Measurements from ENCODE around the gene SERPINE1. TPM values are rescaled to one million over a fixed set of nuclear protein-coding genes. Genes with fewer than 3 reads are reported as not detected.
A peak's percentile ranks its signal among the peaks of the same experiment; 100 is the strongest.

Gene SERPINE1
- total and polyA plus RNA-seq, 2 of the 13 experiments (the other 11 are each of a cell fraction or from before 2014, with no cell fraction given), result 21.2 to 1,576 TPM

DNA sequence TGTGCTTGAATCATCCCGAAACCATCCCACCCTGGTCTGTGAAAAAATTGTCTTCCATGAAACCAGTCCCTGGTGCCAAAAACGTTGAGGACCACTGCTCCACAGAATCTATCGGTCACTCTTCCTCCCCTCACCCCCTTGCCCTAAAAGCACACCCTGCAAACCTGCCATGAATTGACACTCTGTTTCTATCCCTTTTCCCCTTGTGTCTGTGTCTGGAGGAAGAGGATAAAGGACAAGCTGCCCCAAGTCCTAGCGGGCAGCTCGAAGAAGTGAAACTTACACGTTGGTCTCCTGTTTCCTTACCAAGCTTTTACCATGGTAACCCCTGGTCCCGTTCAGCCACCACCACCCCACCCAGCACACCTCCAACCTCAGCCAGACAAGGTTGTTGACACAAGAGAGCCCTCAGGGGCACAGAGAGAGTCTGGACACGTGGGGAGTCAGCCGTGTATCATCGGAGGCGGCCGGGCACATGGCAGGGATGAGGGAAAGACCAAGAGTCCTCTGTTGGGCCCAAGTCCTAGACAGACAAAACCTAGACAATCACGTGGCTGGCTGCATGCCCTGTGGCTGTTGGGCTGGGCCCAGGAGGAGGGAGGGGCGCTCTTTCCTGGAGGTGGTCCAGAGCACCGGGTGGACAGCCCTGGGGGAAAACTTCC is 784 bp upstream of the SERPINE1 start (continued):
- TF ChIP-seq MLLT10 (CRISPR knock-in tag; IDR thresholded peaks at IDR 0.05) (no peak), ZNF660 (CRISPR knock-in tag; IDR thresholded peaks at IDR 0.05; ENCODE audit: borderline replicate concordance, low read depth) (no peak), ZNF770 (CRISPR knock-in tag; IDR thresholded peaks at IDR 0.05) (no peak), ARNT2 (CRISPR knock-in tag; IDR thresholded peaks at IDR 0.05; ENCODE audit: low read depth) (peak; percentile 55; the same call in 1 of the 2 replicates), ZNF124 (CRISPR knock-in tag; IDR thresholded peaks at IDR 0.05) (no peak), REPIN1 (CRISPR knock-in tag; IDR thresholded peaks at IDR 0.05; ENCODE audit: borderline replicate concordance, low read depth) (peak; percentile 14; the same call in 1 of the 2 replicates), NFKBIZ (CRISPR knock-in tag; IDR thresholded peaks at IDR 0.05) (peak; percentile 22; the same call in 1 of the 2 replicates), ZC3H13 (CRISPR knock-in tag; IDR thresholded peaks at IDR 0.05) (no peak), ZFP37 (CRISPR knock-in tag; IDR thresholded peaks at IDR 0.05; ENCODE audit: borderline replicate concordance) (peak; percentile 25; the same call in 1 of the 2 replicates), HDAC6 (IDR thresholded peaks at IDR 0.05; ENCODE audit: low read depth, low read length) (no peak), ZNF333 (CRISPR knock-in tag; IDR thresholded peaks at IDR 0.05; ENCODE audit: borderline replicate concordance) (peak; percentile 46; the same call in 1 of the 2 replicates), ZNF550 (CRISPR knock-in tag; IDR thresholded peaks at IDR 0.05; ENCODE audit: borderline replicate concordance) (no peak), KDM2A (CRISPR knock-in tag; IDR thresholded peaks at IDR 0.05; ENCODE audit: borderline replicate concordance, low read depth) (peak; percentile 31; the same call in 1 of the 2 replicates), SP4 (CRISPR knock-in tag; IDR thresholded peaks at IDR 0.05) (peak; percentile 65; the same call in 1 of the 2 replicates), SIN3A (IDR thresholded peaks at IDR 0.05; ENCODE audit: borderline replicate concordance, low read depth, low read length) (peak; percentile 67; the same call in 1 of the 2 replicates), ZNF639 (CRISPR knock-in tag; conservative IDR thresholded peaks at IDR 0.05) (no peak; the same call in 1 of the 2 replicates), CBFB (CRISPR knock-in tag; IDR thresholded peaks at IDR 0.05) (no peak), KDM1A (CRISPR knock-in tag; IDR thresholded peaks at IDR 0.05) (peak; percentile 73), ELF1 (CRISPR knock-in tag; IDR thresholded peaks at IDR 0.05) (no peak; the same call in 1 of the 2 replicates)
- TF ChIP-seq, protein P1, sequence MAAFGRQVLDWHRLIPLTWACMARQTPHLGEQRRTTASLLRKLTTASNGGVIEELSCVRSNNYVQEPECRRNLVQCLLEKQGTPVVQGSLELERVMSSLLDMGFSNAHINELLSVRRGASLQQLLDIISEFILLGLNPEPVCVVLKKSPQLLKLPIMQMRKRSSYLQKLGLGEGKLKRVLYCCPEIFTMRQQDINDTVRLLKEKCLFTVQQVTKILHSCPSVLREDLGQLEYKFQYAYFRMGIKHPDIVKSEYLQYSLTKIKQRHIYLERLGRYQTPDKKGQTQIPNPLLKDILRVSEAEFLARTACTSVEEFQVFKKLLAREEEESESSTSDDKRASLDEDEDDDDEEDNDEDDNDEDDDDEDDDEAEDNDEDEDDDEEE (CRISPR knock-in tag; IDR thresholded peaks at IDR 0.05), result peak; percentile 65; the same call in 1 of the 2 replicates
- TF ChIP-seq, protein P2, sequence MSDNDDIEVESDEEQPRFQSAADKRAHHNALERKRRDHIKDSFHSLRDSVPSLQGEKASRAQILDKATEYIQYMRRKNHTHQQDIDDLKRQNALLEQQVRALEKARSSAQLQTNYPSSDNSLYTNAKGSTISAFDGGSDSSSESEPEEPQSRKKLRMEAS (IDR thresholded peaks at IDR 0.05), result peak; percentile 98
- TF ChIP-seq, protein P3, sequence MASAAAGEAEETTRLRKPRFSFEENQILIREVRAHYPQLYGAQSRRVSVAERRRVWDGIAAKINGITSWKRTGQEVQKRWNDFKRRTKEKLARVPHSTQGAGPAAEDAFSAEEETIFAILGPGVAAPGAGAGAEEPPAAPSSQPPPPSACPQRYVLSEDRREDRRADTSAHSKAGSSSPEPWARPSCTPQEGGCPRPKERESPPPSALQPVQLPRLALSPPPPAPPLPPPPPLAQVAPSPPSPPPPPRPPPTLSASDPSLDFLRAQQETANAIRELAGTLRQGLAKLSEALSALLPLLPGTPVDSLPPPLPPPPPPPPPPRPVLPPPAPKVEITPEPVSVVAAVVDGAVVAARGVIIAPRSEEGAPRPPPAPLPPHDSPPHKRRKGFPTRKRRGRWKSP (CRISPR knock-in tag; IDR thresholded peaks at IDR 0.05), result 0 out of 2 replicates have a peak, but pooled peaks have one; percentile 21
- TF ChIP-seq, protein P4, sequence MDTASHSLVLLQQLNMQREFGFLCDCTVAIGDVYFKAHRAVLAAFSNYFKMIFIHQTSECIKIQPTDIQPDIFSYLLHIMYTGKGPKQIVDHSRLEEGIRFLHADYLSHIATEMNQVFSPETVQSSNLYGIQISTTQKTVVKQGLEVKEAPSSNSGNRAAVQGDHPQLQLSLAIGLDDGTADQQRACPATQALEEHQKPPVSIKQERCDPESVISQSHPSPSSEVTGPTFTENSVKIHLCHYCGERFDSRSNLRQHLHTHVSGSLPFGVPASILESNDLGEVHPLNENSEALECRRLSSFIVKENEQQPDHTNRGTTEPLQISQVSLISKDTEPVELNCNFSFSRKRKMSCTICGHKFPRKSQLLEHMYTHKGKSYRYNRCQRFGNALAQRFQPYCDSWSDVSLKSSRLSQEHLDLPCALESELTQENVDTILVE (CRISPR knock-in tag; IDR thresholded peaks at IDR 0.05), result no peak

Measured in HepG2 (cell line).